Activated gamma-delta T cell treated with Interleukin-2 at 50 U/mL for 16 hours (primary cell): ENCODE data around the gene CSPG4.
"Not testable (repeated sequence)": the region's sequence is repeated elsewhere in the genome, so short reads cannot be mapped to it uniquely, and the experiment has no call there.

Experiments
- DNase-seq: peaks from one replicate; pipeline ENCODE4 v3.0.0-alpha.2; 2020

Gene CSPG4

GRCh38 chr15:75703440-75704262, 9.0 kb downstream of the CSPG4 start:
- not testable (repeated sequence) for DNase-seq

- no peak for DNase-seq
Observed at GRCh38 chr15:75702436-75702835, 10.2 kb downstream of the CSPG4 start.

- not testable (repeated sequence) for DNase-seq
Observed at GRCh38 chr15:75701071-75702003, 11.3 kb downstream of the CSPG4 start.

GRCh38 chr15:75699961-75700874, 12.4 kb downstream of the CSPG4 start:
- DNase-seq = not testable (repeated sequence)

GRCh38 chr15:75699517-75699916, 13.1 kb downstream of the CSPG4 start:
- DNase-seq = not testable (repeated sequence)

GRCh38 chr15:75697974-75698747, 14.5 kb downstream of the CSPG4 start:
- DNase-seq = not testable (repeated sequence)

GRCh38 chr15:75697523-75697922, 15.1 kb downstream of the CSPG4 start:
- DNase-seq = no peak

- DNase-seq = no peak
Observed at GRCh38 chr15:75696854-75697259, 15.8 kb downstream of the CSPG4 start.

GRCh38 chr15:75696311-75696720, 16.3 kb downstream of the CSPG4 start:
- DNase-seq = no peak

- DNase-seq = no peak
Observed at GRCh38 chr15:75695634-75696310, 16.9 kb downstream of the CSPG4 start.

- DNase-seq = no peak
Observed at GRCh38 chr15:75695220-75695619, 17.4 kb downstream of the CSPG4 start.

- no peak for DNase-seq
Observed at GRCh38 chr15:75694241-75695182, 18.1 kb downstream of the CSPG4 start.

- no peak for DNase-seq
Observed at GRCh38 chr15:75693501-75694240, 19.0 kb downstream of the CSPG4 start.

- DNase-seq = not testable (repeated sequence)
Observed at GRCh38 chr15:75693028-75693427, 19.6 kb downstream of the CSPG4 start.

- not testable (repeated sequence) for DNase-seq
Observed at GRCh38 chr15:75692311-75692710, 20.3 kb downstream of the CSPG4 start.

- DNase-seq = not testable (repeated sequence)
Observed at GRCh38 chr15:75689429-75689828, 23.2 kb downstream of the CSPG4 start.

- no peak for DNase-seq
Observed at GRCh38 chr15:75688831-75689230, 23.8 kb downstream of the CSPG4 start.

GRCh38 chr15:75688278-75688557, 24.4 kb downstream of the CSPG4 start:
- no peak for DNase-seq
